ENCODE measurements around the gene DRD1.
"Not testable (repeated sequence)": the region's sequence is repeated elsewhere in the genome, so short reads cannot be mapped to it uniquely, and the experiment has no call there.

DRD1 gene

DNA sequence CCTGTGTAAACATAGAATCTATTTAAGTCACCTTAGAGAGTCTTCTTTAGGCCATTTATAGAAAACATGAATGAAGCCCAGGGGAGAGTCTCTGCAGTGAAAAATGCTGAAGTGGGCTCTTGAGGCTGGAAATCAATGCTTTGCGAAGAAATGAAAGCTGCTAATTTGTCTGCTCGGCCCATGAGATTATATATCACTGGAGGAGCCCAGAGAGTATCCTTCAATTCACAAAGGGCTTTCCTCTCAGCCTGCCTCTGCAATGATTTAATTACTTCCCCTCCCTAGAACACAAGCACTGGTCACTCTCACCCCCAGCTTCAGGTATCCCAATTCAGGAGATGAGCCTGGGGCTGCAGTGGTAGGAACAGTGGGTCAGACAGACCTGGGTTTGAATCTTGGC lies 8.2 kb upstream of the DRD1 start:
- Histone ChIP-seq H3K4me3 (replicated peaks; ENCODE audit: insufficient read depth, low read length) (no peak overlapping the region), H3K27me3 (ENCODE audit: insufficient read depth, poor library complexity, severe bottlenecking) (peaks cover 19% of the 10 kb centered on the region), H3K27ac (replicated peaks) (no peak overlapping the region)
- no peak for DNase-seq (ENCODE audit: low read depth in 1 of 2, low spot score in 1 of 2)
- TF ChIP-seq POLR2AphosphoS5 (IDR thresholded peaks at IDR 0.05; ENCODE audit: low read depth) (no peak), GABPA (IDR thresholded peaks at IDR 0.05; ENCODE audit: low read depth) (no peak), CTCF (IDR thresholded peaks at IDR 0.05; ENCODE audit: insufficient read depth, low read length) (no peak), SPI1 (IDR thresholded peaks at IDR 0.05; ENCODE audit: borderline replicate concordance, low read depth) (no peak)
- TF ChIP-seq, protein P1, sequence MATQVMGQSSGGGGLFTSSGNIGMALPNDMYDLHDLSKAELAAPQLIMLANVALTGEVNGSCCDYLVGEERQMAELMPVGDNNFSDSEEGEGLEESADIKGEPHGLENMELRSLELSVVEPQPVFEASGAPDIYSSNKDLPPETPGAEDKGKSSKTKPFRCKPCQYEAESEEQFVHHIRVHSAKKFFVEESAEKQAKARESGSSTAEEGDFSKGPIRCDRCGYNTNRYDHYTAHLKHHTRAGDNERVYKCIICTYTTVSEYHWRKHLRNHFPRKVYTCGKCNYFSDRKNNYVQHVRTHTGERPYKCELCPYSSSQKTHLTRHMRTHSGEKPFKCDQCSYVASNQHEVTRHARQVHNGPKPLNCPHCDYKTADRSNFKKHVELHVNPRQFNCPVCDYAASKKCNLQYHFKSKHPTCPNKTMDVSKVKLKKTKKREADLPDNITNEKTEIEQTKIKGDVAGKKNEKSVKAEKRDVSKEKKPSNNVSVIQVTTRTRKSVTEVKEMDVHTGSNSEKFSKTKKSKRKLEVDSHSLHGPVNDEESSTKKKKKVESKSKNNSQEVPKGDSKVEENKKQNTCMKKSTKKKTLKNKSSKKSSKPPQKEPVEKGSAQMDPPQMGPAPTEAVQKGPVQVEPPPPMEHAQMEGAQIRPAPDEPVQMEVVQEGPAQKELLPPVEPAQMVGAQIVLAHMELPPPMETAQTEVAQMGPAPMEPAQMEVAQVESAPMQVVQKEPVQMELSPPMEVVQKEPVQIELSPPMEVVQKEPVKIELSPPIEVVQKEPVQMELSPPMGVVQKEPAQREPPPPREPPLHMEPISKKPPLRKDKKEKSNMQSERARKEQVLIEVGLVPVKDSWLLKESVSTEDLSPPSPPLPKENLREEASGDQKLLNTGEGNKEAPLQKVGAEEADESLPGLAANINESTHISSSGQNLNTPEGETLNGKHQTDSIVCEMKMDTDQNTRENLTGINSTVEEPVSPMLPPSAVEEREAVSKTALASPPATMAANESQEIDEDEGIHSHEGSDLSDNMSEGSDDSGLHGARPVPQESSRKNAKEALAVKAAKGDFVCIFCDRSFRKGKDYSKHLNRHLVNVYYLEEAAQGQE (IDR thresholded peaks at IDR 0.05; ENCODE audit: insufficient replicate concordance, low read depth) = no peak

DNA sequence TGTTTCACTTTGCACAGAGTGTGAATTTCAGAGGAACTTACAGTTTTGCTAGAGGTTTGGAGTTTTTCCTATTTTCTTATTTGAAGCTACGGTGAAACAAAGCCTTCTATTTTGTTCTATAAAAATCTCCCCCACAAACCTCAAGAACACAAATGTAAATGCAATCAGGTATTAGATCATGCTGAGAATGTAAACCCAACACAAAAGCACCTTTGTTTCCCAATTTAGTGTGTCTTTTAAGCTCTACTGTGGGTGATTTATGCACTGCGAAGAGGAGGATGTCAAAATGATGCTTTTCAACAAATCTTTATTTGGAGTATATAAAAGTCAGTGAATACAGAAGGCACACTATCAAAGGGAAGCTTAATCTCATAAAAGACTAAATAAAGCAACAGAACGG lies 4.3 kb upstream of the DRD1 start:
- TF ChIP-seq CTCF (IDR thresholded peaks at IDR 0.05; ENCODE audit: insufficient read depth, low read length) = no peak
- no peak for TF ChIP-seq GABPA (IDR thresholded peaks at IDR 0.05; ENCODE audit: low read depth)
- TF ChIP-seq, protein P1 (IDR thresholded peaks at IDR 0.05; ENCODE audit: insufficient replicate concordance, low read depth) = no peak
- TF ChIP-seq SPI1 (IDR thresholded peaks at IDR 0.05; ENCODE audit: borderline replicate concordance, low read depth) = no peak
- no peak for TF ChIP-seq POLR2AphosphoS5 (IDR thresholded peaks at IDR 0.05; ENCODE audit: low read depth)
- no peak overlapping the region for H3K4me3 ChIP-seq (replicated peaks; ENCODE audit: insufficient read depth, low read length)
- H3K27ac ChIP-seq (replicated peaks) = no peak overlapping the region
- no peak for DNase-seq (ENCODE audit: low read depth in 1 of 2, low spot score in 1 of 2)
- peaks cover 39% of the 10 kb centered on the region for H3K27me3 ChIP-seq (ENCODE audit: insufficient read depth, poor library complexity, severe bottlenecking)

GRCh38 chr5:175447571-175447970 lies 3.6 kb upstream of the DRD1 start:
- Histone ChIP-seq H3K27ac (replicated peaks) (no peak overlapping the region), H3K27me3 (ENCODE audit: insufficient read depth, poor library complexity, severe bottlenecking) (peaks cover 44% of the 10 kb centered on the region), H3K4me3 (replicated peaks; ENCODE audit: insufficient read depth, low read length) (no peak overlapping the region)
- TF ChIP-seq, protein P1 (IDR thresholded peaks at IDR 0.05; ENCODE audit: insufficient replicate concordance, low read depth) = no peak
- no peak for TF ChIP-seq CTCF (IDR thresholded peaks at IDR 0.05; ENCODE audit: insufficient read depth, low read length)
- TF ChIP-seq GABPA (IDR thresholded peaks at IDR 0.05; ENCODE audit: low read depth) = no peak
- TF ChIP-seq POLR2AphosphoS5 (IDR thresholded peaks at IDR 0.05; ENCODE audit: low read depth) = no peak
- TF ChIP-seq SPI1 (IDR thresholded peaks at IDR 0.05; ENCODE audit: borderline replicate concordance, low read depth) = no peak
- DNase-seq (ENCODE audit: low read depth in 1 of 2, low spot score in 1 of 2) = no peak

DNA sequence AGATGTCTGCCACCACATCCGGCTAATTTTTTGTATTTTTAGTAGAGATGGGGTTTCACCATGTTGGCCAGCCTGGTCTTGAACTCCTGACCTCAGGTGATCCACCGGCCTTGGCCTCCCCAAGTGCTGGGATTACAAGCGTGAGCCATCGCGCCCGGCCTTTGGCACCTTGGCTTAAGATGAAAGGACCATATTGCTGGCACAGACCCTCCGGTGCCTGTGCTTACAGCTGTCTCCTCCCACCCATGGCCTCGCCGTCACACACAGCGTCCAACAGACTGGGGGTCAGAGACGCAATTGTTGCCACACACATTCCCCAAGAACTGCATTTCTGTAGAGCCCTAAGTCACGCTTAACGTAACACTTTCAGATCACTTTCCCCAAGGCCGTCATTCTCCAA lies 2.4 kb upstream of the DRD1 start:
- H3K4me3 ChIP-seq (replicated peaks; ENCODE audit: insufficient read depth, low read length); H3K27ac ChIP-seq (replicated peaks); DNase-seq (ENCODE audit: low read depth in 1 of 2, low spot score in 1 of 2): not testable (repeated sequence)
- peaks cover 45% of the 10 kb centered on the region for H3K27me3 ChIP-seq (ENCODE audit: insufficient read depth, poor library complexity, severe bottlenecking)

Measured in HL-60 (cell line).